GM21786 (cell line): ENCODE data around the gene LRAT.

Experiments used
- ATAC-seq: cut with Tn5 transposase; IDR thresholded peaks from one replicate; pipeline ENCODE4 v1.9.1; 2021; ENCODE audit not compliant: unreplicated experiment

Gene LRAT

DNA sequence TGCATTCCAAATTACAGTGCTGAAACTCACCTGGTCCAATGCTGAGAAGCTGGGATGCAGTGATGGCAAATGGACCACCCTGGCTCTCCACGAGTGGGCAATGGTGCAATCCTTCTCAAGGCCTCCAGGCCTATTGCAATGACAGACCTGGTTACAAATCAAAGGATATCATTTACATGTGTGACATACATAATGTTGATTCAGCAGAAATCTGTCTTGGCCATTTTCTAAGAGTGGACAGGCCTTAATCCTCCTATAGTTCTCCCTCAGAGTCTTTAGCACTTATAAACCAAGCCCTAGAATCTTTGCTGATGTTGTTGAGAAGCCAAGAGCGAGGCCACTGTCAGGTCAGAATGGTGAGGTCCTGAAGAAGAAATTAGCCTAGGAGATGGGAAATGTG is 17.1 kb downstream of the LRAT start:
- no peak for ATAC-seq

DNA sequence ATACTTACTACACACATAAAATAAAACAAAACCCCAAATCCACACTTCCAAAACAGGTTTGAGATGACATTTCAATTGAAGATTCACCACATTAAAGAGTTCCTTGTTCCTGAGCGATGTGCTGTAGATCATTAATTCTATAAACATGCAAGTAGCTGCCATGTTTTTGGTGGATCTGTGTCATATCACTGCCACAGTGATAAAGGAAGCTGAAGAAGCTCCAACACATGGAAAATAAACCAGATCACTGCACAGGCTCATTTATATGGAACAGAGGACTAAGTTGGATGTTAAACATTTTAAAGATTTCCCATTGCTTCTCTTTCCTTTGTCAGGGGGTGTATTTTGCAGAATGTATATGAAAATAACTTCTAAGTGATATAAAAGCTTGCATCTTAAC is 34.5 kb downstream of the LRAT start:
- ATAC-seq: no peak

DNA sequence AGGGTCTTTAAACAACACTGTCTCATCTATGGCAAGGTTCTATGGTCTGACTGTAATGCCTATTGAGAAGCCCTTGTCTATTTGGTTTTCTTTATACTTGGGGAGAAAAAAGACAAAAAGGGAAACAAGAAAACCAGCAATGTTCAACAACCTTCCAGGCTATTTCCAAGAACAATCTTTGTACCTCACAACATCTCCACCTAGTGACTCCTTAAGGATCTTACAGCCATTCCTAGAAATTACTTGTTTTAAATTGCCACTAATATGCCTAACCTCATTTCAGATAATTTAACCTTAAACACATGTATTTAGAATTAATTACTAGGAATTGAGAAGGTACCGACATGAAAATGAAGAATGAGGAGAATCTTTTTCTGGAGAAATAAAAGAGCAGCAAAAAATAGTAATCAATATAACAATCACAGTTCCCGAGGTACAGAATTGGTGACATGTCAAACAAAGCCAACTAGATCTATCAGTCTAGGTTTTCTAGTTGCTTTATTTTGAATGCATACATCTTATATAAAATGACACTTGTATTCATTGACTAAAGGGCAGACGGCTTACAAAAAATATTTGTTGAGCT is 35.7 kb downstream of the LRAT start:
- ATAC-seq: no peak

DNA sequence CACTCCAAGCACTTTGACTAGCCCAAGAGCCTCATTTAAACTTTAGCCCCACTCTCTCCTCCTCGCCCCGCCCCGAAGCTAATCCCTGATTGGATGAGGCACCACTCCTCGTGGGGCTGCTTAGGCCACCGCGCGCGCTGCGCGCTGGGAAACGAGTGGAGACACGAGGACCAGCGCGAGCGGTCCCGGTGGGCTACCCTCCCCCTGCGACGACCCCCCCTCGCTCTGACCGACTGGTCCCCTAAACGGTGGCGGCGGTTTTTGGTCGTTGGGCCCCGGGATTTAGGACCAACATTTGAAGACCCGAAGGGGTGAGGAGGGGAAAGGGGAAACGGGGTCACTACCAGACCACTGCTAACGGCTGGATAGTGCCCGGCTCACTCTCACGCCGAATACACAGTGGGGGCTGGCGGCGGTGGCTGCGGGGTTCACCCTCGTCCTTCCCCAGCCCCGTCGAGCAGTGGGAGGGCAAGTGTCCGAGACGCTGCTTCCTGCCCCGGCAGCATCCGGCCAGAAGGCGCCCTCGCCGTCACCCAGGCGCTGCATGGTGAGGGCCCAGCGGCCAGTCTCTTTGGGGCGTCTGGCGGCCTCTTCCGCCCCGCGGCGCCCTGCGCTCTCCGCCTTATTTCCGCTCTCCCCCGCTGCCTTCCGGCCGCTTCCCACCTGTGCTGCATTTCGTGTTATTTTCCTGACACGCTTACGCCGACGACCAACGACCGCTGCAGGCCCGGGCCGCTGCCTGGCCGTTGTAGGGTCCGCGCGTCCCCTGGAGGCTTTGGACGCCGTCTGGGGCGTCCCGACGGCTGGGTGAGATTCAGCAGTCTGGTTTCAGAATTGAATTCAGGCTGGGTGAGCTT is 37.6 kb downstream of the LRAT start, which contains the start of gene RBM46:
Gene RBM46, plus strand, starts transcription at position 147 of the 857 bp plus-strand sequence. CDS start 15,481 bp downstream, outside the sequence.
- no peak for ATAC-seq

DNA sequence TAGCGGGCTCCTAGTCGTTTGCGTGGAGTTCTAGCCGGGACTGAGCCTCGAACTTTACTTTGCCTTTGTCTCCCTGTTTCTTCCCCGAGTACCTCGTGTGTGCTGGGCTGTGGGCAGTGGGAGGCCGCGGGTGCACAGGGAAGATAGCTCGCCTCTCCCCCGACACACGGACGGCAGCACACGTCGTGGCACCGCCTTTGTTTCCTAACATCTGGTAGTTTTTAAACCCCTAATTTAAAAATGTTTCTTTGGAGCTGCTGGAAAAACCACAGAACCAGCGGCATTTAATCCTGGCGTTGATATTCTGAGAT is 38.1 kb downstream of the LRAT start:
- no peak for ATAC-seq
